ENCODE data around the gene SYTL5.

SYTL5 gene

DNA sequence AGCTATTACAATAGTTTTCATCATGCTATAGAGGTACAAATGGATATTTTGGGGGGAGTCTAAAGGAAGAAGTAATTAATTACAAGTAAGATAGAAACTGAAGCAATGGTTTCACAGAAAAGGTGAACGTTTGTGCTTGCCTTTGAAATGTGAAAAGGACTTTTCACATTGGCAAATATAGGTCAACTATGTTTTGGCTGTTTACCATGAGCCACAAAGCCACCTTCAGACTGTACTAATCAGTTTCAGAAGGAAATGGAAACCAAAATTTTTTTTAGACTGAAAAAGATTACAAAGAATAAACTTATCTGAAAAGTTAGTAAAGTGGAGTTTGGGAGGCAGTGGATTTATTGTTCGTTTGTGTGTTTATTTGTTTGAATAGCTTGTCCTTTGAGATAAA, 32.1 kb downstream of the SYTL5 start:
- no peak overlapping the region for H2BK5ac ChIP-seq (ENCODE audit: low read length)
- 100% methylated on average over 1 of the region's 2 CpGs for WGBS, 2 donors (ENCODE audit: extremely low coverage in 2 of 2, insufficient read length in 2 of 2, insufficient replicate concordance in 1 of 2)
- no peaks in the 10 kb centered on the region for H3K36me3 ChIP-seq (replicated peaks in 1 of 2; ENCODE audit: control insufficient read depth in 2 of 2, insufficient read depth in 2 of 2, low read length in 2 of 2)

DNA sequence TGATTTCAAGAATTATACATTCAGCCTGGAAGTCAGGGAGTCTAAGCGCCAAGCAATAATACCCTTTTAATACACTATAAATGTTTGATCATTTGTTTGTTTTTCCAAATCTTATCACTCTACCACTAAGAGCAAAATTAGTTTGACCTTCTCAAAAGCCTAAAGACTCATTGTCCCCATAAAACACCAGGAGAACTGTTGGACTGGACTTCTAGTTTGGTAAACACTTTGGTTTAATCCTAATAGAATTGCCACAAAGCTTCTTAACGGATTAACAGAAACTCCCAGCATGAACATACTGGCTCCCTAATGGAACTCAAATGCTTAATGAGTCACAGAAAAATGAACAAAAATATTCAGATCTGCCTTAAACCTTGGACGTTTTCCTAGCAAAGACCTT, 34.9 kb downstream of the SYTL5 start:
- no peak overlapping the region for H2AFZ ChIP-seq (ENCODE audit: low read length)
- H3K4me3 ChIP-seq (ENCODE audit: low read length in 2 of 2), result no peak overlapping the region
- no peak overlapping the region for H2BK120ac ChIP-seq (ENCODE audit: low read depth, low read length)
- H3K27ac ChIP-seq (replicated peaks; ENCODE audit: low read length), result no peak overlapping the region
- no peaks in the 10 kb centered on the region for H3K36me3 ChIP-seq (replicated peaks in 1 of 2; ENCODE audit: control insufficient read depth in 2 of 2, insufficient read depth in 2 of 2, low read length in 2 of 2)
- H3K9ac ChIP-seq (ENCODE audit: low read depth, low read length, poor library complexity), result no peak overlapping the region
- H3K4ac ChIP-seq (ENCODE audit: low read length), result no peak overlapping the region
- no peaks in the 10 kb centered on the region for H3K9me3 ChIP-seq (replicated peaks in 1 of 2; ENCODE audit: control insufficient read depth in 2 of 2, insufficient read depth in 1 of 2, low read depth in 1 of 2, low read length in 2 of 2)
- no peak overlapping the region for H2BK12ac ChIP-seq (ENCODE audit: low read length)
- no peak overlapping the region for H4K8ac ChIP-seq (ENCODE audit: low read depth, low read length)
- H2BK5ac ChIP-seq (ENCODE audit: low read length), result no peak overlapping the region
- H3K14ac ChIP-seq (ENCODE audit: low read length), result no peak overlapping the region
- no peaks in the 10 kb centered on the region for H3K27me3 ChIP-seq (ENCODE audit: control insufficient read depth in 3 of 3, insufficient read depth in 3 of 3, low read depth in 1 of 3, low read length in 3 of 3)
- H3K79me1 ChIP-seq (ENCODE audit: low read depth, low read length), result no peaks in the 10 kb centered on the region
- DNase-seq (ENCODE audit: low spot score), result no peak
- H3K4me2 ChIP-seq (ENCODE audit: insufficient read depth, low read length, poor library complexity, severe bottlenecking), result no peak overlapping the region
- WGBS, 2 donors (ENCODE audit: extremely low coverage in 2 of 2, insufficient read length in 2 of 2, insufficient replicate concordance in 1 of 2), result no CpG with 5 or more reads among the region's 3 CpGs
- no peak overlapping the region for H2BK15ac ChIP-seq (ENCODE audit: low read length)
- H3K4me1 ChIP-seq (ENCODE audit: control insufficient read depth in 2 of 2, insufficient read depth in 1 of 2, low read depth in 1 of 2, low read length in 2 of 2), result no peaks in the 10 kb centered on the region
- no peak overlapping the region for H4K91ac ChIP-seq (ENCODE audit: low read depth, low read length, poor library complexity)
- H3K23ac ChIP-seq (ENCODE audit: low read depth, low read length, poor library complexity), result no peak overlapping the region
- no peak overlapping the region for H3K18ac ChIP-seq (ENCODE audit: low read length)
- H2AK5ac ChIP-seq (ENCODE audit: low read depth, low read length), result no peak overlapping the region

More for the DNA sequence above, 32.1 kb downstream of the SYTL5 start:
- Histone ChIP-seq H3K18ac (ENCODE audit: low read length) (no peak overlapping the region), H3K23ac (ENCODE audit: low read depth, low read length, poor library complexity) (no peak overlapping the region), H3K27me3 (ENCODE audit: control insufficient read depth in 3 of 3, insufficient read depth in 3 of 3, low read depth in 1 of 3, low read length in 3 of 3) (no peaks in the 10 kb centered on the region), H3K14ac (ENCODE audit: low read length) (no peak overlapping the region), H2BK120ac (ENCODE audit: low read depth, low read length) (no peak overlapping the region), H3K4me2 (ENCODE audit: insufficient read depth, low read length, poor library complexity, severe bottlenecking) (no peak overlapping the region), H3K9ac (ENCODE audit: low read depth, low read length, poor library complexity) (no peak overlapping the region), H2AK5ac (ENCODE audit: low read depth, low read length) (no peak overlapping the region), H3K4me3 (ENCODE audit: low read length in 2 of 2) (no peak overlapping the region), H3K27ac (replicated peaks; ENCODE audit: low read length) (no peak overlapping the region), H4K91ac (ENCODE audit: low read depth, low read length, poor library complexity) (no peak overlapping the region), H4K8ac (ENCODE audit: low read depth, low read length) (no peak overlapping the region), H2AFZ (ENCODE audit: low read length) (no peak overlapping the region), H3K4ac (ENCODE audit: low read length) (no peak overlapping the region), H3K79me1 (ENCODE audit: low read depth, low read length) (no peaks in the 10 kb centered on the region), H3K9me3 (replicated peaks in 1 of 2; ENCODE audit: control insufficient read depth in 2 of 2, insufficient read depth in 1 of 2, low read depth in 1 of 2, low read length in 2 of 2) (no peaks in the 10 kb centered on the region), H2BK12ac (ENCODE audit: low read length) (no peak overlapping the region), H2BK15ac (ENCODE audit: low read length) (no peak overlapping the region), H3K4me1 (ENCODE audit: control insufficient read depth in 2 of 2, insufficient read depth in 1 of 2, low read depth in 1 of 2, low read length in 2 of 2) (no peaks in the 10 kb centered on the region)
- DNase-seq (ENCODE audit: low spot score), result no peak

DNA sequence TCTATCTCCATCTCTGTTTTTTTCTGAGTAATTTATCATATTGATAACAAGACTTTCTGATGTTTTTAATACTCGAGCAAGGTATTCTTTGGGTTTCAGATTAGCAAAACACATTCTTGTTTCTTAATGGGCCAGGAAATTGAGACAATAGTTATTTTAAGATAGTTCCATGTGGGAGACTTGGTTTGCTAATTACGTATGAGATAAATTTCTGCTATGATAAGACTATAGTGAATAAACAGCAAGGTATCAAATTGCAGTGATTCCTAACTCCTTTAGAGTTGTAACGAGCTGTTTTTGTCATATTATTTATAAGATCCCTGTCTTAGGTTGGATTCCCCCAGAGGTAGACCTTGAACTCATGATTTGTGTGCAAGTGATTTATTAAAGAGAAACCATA, 38.3 kb downstream of the SYTL5 start:
- H2AFZ ChIP-seq (ENCODE audit: low read length), result no peak overlapping the region
- DNase-seq (ENCODE audit: low spot score), result no peak
- H3K27ac ChIP-seq (replicated peaks; ENCODE audit: low read length), result no peak overlapping the region
- no peaks in the 10 kb centered on the region for H3K9me3 ChIP-seq (replicated peaks in 1 of 2; ENCODE audit: control insufficient read depth in 2 of 2, insufficient read depth in 1 of 2, low read depth in 1 of 2, low read length in 2 of 2)
- no peaks in the 10 kb centered on the region for H3K79me1 ChIP-seq (ENCODE audit: low read depth, low read length)
- peaks cover 0 to 2% of the 10 kb centered on the region in 2 donors for H3K4me1 ChIP-seq (ENCODE audit: control insufficient read depth in 2 of 2, insufficient read depth in 1 of 2, low read depth in 1 of 2, low read length in 2 of 2)
- H2BK5ac ChIP-seq (ENCODE audit: low read length), result no peak overlapping the region
- no peak overlapping the region for H4K91ac ChIP-seq (ENCODE audit: low read depth, low read length, poor library complexity)
- H2AK5ac ChIP-seq (ENCODE audit: low read depth, low read length), result no peak overlapping the region
- H3K23ac ChIP-seq (ENCODE audit: low read depth, low read length, poor library complexity), result no peak overlapping the region
- H3K14ac ChIP-seq (ENCODE audit: low read length), result no peak overlapping the region
- H3K36me3 ChIP-seq (replicated peaks in 1 of 2; ENCODE audit: control insufficient read depth in 2 of 2, insufficient read depth in 2 of 2, low read length in 2 of 2), result no peaks in the 10 kb centered on the region
- H3K9ac ChIP-seq (ENCODE audit: low read depth, low read length, poor library complexity), result no peak overlapping the region
- H3K18ac ChIP-seq (ENCODE audit: low read length), result no peak overlapping the region
- WGBS, 2 donors (ENCODE audit: extremely low coverage in 2 of 2, insufficient read length in 2 of 2, insufficient replicate concordance in 1 of 2), result no CpG with 5 or more reads among the region's 3 CpGs
- H3K4ac ChIP-seq (ENCODE audit: low read length), result no peak overlapping the region
- no peak overlapping the region for H3K4me2 ChIP-seq (ENCODE audit: insufficient read depth, low read length, poor library complexity, severe bottlenecking)
- H2BK12ac ChIP-seq (ENCODE audit: low read length), result no peak overlapping the region
- H4K8ac ChIP-seq (ENCODE audit: low read depth, low read length), result no peak overlapping the region
- no peak overlapping the region for H2BK120ac ChIP-seq (ENCODE audit: low read depth, low read length)
- no peaks in the 10 kb centered on the region for H3K27me3 ChIP-seq (ENCODE audit: control insufficient read depth in 3 of 3, insufficient read depth in 3 of 3, low read depth in 1 of 3, low read length in 3 of 3)
- no peak overlapping the region for H3K4me3 ChIP-seq (ENCODE audit: low read length in 2 of 2)
- H2BK15ac ChIP-seq (ENCODE audit: low read length), result no peak overlapping the region

DNA sequence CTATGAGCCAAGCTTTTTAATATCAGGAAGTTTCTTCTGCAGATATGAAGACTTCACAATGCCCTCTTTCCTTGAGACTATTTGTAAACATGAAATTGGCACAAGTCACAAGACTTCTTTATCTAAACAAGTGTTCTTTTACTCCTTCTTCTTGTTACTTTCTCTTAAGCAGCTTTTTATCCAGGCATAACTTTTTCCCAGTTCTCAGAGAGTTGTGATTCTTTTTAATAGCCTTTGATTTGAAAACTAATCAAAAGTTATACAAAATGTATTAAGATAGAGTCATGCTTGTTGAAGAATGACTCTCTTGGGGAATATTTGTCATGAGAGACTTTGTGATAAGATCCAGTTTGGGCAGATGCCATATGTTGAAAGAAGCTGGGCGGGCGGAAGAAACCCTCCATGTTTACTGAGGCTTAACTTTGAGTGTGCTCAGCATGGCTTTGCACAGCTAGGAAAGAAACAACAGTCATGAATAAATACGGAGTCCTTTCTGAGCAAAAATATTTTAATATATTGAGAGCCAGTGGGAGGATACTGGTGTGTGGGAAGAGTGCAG, 39.3 kb downstream of the SYTL5 start:
- Histone ChIP-seq H3K4me1 (ENCODE audit: control insufficient read depth in 2 of 2, insufficient read depth in 1 of 2, low read depth in 1 of 2, low read length in 2 of 2) (peaks cover 0 to 2% of the 10 kb centered on the region in 2 donors), H3K27ac (replicated peaks; ENCODE audit: low read length) (no peak overlapping the region), H3K4me2 (ENCODE audit: insufficient read depth, low read length, poor library complexity, severe bottlenecking) (no peak overlapping the region), H2BK15ac (ENCODE audit: low read length) (no peak overlapping the region), H3K79me1 (ENCODE audit: low read depth, low read length) (no peaks in the 10 kb centered on the region), H4K91ac (ENCODE audit: low read depth, low read length, poor library complexity) (no peak overlapping the region), H4K8ac (ENCODE audit: low read depth, low read length) (no peak overlapping the region), H3K4me3 (ENCODE audit: low read length in 2 of 2) (no peak overlapping the region), H2BK12ac (ENCODE audit: low read length) (no peak overlapping the region), H3K9me3 (replicated peaks in 1 of 2; ENCODE audit: control insufficient read depth in 2 of 2, insufficient read depth in 1 of 2, low read depth in 1 of 2, low read length in 2 of 2) (no peaks in the 10 kb centered on the region), H2BK120ac (ENCODE audit: low read depth, low read length) (no peak overlapping the region), H2AFZ (ENCODE audit: low read length) (no peak overlapping the region), H3K4ac (ENCODE audit: low read length) (no peak overlapping the region), H3K18ac (ENCODE audit: low read length) (no peak overlapping the region), H3K9ac (ENCODE audit: low read depth, low read length, poor library complexity) (no peak overlapping the region), H3K36me3 (replicated peaks in 1 of 2; ENCODE audit: control insufficient read depth in 2 of 2, insufficient read depth in 2 of 2, low read length in 2 of 2) (no peaks in the 10 kb centered on the region), H3K23ac (ENCODE audit: low read depth, low read length, poor library complexity) (no peak overlapping the region), H3K14ac (ENCODE audit: low read length) (no peak overlapping the region), H3K27me3 (ENCODE audit: control insufficient read depth in 3 of 3, insufficient read depth in 3 of 3, low read depth in 1 of 3, low read length in 3 of 3) (no peaks in the 10 kb centered on the region), H2AK5ac (ENCODE audit: low read depth, low read length) (no peak overlapping the region), H2BK5ac (ENCODE audit: low read length) (no peak overlapping the region)
- no CpG with 5 or more reads among the region's 3 CpGs for WGBS, 2 donors (ENCODE audit: extremely low coverage in 2 of 2, insufficient read length in 2 of 2, insufficient replicate concordance in 1 of 2)
- DNase-seq (ENCODE audit: low spot score), result no peak

Data from neuronal stem cell (in vitro differentiated cells).